ENCODE measurements around the gene PAM.
"Not testable (repeated sequence)": the region's sequence is repeated elsewhere in the genome, so short reads cannot be mapped to it uniquely, and the experiment has no call there.

PAM gene

DNA sequence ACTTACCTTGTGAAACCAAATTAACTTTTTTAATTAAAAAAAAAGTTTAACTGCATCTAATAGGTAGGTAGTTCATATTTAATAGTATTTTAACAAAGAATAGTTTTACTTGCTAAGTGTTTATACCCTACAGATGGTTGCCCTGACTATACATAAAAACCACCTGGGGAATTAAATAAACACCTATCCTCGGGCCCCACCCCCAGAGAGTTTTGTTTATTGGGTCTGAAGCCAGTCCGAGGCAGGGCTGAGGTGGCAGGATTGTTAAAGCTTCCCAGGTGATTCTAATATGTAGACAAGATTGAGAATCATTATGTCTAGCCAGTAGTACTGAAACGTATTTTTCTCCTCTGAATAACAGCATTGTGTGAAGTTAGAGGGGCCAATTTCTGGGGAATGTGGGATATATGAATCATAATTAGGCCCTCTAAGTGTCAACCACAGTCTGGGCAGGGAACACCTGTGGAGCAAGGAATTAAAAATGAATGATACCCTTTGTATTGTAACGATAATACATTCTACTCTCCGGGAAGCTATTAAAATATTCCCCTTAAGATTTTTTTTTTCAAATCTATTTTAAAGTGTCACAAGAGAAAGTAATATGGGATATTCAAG is 5.6 kb upstream of the PAM start:
- H3K4me3 ChIP-seq (ENCODE audit: low read length) = no peak overlapping the region
- DNase-seq (ENCODE audit: low read depth, low spot score) = no peak

DNA sequence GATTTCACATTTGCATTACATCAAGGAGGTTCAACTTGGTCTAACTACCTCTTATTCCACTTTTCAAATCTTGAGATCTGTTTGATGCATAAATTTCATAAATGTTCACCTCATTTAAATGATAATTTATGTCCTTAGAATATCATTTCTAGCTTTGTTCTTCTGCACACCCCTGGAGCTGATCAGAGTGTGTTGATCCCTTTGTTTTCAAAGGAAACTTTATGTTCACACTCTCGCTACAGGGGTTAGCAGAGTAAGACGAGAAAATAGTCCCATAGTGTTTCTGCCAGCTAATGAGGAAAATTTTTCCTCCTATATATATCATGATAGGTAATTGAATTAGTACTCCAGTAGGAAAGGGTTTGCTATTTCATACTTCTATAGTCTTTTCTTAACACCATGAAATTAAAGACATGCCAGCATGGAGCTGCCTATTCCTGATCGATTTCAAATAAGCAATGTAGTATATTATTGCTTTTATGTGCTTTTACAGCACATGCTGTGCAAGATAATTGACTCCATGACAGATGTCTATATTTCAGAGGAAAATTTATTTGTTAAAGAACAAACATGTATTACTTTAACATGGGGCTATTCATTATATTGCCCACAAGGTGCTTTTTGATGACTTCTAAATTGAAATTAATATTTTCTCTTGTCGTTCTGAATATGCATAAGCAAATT is 4.8 kb upstream of the PAM start:
- no peak overlapping the region for H3K4me3 ChIP-seq (ENCODE audit: low read length)
- no peak for DNase-seq (ENCODE audit: low read depth, low spot score)

DNA sequence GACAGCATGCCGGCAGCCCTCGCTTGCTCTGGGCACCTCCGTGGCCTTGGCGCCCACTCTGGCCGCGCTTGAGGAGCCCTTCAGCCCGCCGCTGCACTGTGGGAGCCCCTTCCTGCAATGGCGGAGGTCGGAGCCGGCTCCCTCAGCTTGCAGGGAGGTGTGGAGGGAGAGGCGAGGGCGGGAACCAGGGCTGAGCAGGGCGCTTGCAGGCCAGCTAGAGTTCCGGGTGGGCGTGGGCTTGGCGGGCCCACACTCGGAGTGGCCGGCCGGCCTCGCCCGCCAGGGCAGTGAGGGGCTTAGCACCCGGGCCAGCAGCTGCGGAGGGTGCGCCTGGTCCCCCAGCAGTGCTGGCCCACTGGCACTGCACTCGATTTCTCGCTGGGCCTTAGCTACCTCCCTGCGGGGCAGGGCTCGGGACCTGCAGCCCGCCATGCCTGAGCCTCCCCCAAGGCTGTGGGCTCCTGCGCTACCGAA is 3.2 kb upstream of the PAM start:
- DNase-seq (ENCODE audit: low read depth, low spot score); H3K4me3 ChIP-seq (ENCODE audit: low read length): not testable (repeated sequence)

DNA sequence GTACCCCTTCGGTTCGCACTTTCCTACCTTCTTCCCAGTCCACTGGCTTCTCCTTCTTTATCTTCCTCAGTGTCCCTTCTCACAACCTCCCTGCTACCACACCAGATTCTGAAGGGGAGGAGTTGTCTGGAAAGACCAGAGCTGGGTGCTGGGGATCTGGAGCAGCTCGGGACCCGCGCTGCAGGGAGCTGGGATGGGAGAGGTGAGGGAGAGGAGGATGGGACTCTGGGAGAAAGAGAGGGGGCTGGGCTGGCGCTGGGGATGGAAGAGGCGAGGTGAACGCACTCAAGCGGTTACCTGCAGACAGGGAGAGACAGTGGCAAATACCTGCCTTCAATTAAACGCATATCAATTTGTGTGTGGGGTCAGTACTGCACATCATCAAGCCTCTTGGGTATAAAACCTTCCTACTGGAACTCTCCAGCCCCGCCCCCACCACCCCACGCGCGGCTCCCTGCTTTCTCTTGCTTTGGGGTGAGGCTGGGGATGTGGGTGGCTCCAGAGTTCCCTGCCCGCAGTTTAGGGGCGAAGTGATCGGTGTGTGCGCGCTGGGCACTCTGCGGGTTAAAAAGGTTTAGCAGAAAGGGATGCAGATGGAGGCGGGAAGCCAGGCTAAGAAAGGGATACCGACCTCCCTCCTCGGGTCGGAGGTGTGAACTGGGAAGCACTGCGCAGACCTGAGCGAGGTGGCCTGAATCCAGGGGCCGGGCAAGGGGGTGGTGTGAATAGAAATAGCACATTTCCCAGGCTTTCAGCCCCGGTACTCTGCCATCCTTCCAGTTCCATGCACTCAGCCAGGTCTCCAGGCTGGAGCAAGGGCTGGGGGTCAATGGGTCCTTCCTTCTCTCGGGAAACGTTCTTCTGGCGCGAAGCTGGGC is 977 bp upstream of the PAM start:
- DNase-seq (ENCODE audit: low read depth, low spot score) = no peak
- peak overlapping the region; percentile 74 for H3K4me3 ChIP-seq (ENCODE audit: low read length)

DNA sequence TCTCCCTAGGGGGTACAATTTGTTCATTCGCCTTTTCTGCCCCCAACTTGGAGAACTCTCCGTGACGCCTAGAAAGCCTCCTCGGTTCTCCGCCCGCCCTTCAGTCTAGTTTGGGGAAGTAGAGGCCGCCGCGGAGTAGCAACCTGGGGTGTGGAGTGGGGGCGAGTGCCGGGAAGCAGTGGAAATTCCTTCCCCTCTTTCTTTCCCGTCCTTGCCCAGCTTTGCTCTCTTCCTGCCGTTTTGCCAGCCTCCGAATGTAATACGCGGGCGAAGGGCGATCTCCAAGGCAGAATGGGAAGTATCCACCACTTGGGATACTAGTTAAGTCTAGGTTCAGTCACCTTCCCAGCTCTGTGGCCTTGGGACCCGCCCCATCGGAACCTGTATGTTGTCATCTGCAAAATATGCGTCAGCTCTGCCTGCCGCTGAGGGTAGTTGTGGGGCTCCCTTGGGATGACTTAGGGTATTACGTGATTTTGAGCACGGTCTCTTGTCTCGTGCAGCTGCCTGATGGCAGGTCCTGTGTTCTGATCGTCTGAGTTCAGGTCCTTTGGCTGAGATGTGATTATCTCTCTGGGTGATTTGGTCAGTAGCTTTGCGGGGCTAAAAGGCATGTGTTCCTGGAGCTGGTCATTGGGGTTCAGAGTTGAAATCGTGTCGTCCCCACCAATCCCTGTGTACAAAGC is 724 bp downstream of the PAM start:
- peak overlapping the region; percentile 74 for H3K4me3 ChIP-seq (ENCODE audit: low read length)
- DNase-seq (ENCODE audit: low read depth, low spot score) = no peak

DNA sequence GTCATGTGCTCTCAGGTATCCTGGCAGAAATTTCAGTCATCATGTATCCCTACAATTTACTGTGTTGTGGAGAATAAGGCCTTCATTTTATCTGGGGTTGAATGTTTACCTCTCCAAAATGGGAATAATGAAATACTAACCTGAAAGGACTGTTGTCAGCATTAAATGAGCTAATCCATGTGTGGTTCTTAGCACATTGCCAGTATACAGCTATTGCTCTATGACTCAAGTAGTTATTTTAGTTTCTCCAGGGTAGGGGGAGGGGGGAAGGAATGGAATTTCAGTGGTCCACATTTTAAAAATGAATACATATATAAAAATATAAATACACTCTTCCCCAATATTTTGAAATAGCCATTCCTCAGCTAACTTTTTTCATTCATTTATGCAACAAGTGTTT is 3.5 kb downstream of the PAM start:
- H3K4me3 ChIP-seq (ENCODE audit: low read length) = no peak overlapping the region
- DNase-seq (ENCODE audit: low read depth, low spot score) = no peak

DNA sequence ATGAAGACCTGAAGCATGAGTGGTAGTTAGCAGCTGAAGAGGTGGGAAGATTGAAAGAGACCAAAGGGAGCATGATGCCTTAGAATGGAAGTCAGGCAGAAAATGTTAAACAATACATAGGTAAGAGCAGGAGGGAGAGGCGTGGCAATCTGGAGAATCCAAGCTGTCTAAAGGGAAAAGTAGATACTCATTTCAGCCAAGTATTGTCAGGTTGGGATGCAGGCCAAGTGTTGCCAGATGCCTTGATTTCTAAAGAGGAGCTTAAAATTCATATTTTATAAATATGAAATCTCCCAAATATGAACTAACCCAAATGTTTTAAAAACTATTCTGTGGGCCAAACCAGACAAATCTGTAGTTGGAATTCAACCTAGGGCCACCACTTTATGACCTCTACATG is 4.2 kb downstream of the PAM start:
- no peak for DNase-seq (ENCODE audit: low read depth, low spot score)

DNA sequence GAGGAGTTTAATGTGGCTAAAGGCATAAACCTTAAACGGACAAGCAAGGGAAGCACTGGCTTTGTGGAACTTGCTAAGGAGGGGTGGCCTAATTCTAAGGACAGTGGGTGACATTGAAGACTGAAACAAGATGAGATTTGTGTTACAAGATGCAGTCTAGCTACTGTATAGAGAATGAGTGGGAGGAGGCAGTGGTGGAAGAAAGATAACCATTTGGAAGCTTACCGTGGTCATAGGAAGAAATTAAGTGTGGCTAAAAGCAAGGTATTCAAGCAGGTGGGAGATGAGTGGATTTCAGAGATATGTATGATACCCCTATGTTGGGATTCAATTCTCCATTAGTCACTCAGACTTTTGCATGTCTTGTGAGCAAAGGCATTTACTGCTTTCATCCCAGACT is 4.6 kb downstream of the PAM start:
- no peak overlapping the region for H3K4me3 ChIP-seq (ENCODE audit: low read length)
- no peak for DNase-seq (ENCODE audit: low read depth, low spot score)

More for the DNA sequence above, 4.2 kb downstream of the PAM start:
- no peak overlapping the region for H3K4me3 ChIP-seq (ENCODE audit: low read length)

DNA sequence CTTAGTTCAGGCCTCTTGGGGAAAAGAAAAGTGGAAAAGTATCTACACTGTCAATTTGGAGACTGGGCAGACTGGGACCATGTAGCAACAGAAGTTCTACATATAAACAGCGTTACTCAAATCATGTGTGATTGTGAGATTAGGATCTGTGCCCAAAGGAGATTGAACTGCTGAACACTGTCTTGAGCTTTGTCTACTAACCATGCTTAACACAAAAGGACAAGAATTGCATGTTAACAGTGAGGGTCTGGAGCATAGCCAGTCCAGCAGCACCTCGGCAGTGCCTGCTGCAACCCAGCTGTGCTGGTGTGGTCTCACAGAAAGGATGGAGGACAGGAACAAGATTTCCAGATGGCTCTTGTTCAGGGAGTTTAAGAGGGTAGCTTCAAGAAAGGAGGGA is 5.7 kb downstream of the PAM start:
- no peak overlapping the region for H3K4me3 ChIP-seq (ENCODE audit: low read length)

DNA sequence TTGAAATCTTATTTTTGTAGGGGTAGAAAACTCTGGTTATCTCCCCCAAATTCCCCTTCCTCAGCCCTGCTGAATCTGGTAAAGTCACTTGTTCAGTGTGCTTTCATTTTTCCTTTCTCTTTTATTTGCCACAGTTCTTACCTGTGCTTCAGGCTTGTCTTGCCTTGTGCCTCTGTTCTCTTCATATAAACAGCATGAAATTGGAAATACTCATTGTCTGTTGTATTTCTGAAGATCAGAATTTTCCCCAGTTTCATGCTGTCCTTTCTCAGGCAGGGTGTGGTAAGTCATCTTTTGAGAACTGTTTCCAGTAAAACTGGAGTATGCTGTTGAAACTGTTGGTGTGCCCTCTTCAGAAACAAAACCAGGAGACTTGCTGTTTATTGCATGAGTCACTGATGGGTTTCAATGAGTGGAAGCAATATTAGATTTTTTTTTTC is 7.0 kb downstream of the PAM start:
- H3K4me3 ChIP-seq (ENCODE audit: low read length) = no peak overlapping the region

More for the DNA sequence above, 5.7 kb downstream of the PAM start:
- no peak for DNase-seq (ENCODE audit: low read depth, low spot score)

DNA sequence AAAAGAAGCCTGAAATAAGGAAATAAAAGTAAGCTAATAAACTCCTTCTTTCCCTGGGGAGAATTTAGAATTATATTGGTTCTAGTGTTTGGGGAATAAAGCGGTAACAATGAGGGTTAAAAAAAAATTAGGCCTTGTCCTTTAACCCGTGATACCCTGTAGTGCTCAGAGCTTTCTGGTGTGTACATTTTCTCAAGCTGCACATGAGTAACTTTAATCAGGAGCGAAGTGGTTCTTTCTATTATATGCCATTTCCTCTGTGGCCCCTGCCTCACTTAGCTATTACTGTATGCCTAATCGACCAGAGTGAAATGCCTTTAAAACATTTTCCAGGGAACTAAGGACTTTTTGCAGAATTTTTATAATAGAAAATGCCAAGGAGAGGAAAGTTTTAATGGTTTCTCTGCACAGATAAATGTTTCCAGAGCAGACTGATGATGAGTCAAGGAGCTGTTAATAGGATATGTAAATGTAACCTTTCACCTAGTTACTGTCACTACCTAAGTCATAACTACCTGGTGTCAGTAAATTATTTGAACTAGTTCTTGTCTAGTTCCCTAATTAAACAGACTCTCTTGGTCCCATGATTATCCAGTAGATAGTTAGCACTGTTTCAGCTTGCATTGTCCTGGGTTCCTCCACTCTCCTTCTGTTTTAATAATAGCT is 7.6 kb downstream of the PAM start:
- DNase-seq (ENCODE audit: low read depth, low spot score) = no peak
- H3K4me3 ChIP-seq (ENCODE audit: low read length) = no peak overlapping the region

More for the DNA sequence above, 7.0 kb downstream of the PAM start:
- no peak for DNase-seq (ENCODE audit: low read depth, low spot score)

DNA sequence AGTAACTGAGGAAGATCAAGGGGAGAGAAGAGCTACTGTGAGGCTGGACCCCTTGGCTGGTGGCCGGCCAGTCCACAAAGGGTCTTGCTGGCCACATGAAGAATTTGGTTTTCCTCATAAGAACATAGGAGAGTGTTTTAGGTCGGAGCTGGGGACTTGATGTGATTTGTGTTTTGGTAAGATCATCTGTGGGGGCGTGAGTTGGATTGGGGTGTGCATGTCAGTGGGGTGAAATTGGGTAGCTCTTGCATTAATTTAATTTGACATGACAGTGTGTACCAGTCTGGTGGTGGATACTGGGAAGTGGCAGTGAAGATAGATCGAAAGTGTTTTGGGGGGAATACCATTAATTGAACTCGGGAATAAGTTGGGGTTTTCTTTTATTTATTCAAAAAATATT is 8.6 kb downstream of the PAM start:
- no peak overlapping the region for H3K4me3 ChIP-seq (ENCODE audit: low read length)
- DNase-seq (ENCODE audit: low read depth, low spot score) = no peak

DNA sequence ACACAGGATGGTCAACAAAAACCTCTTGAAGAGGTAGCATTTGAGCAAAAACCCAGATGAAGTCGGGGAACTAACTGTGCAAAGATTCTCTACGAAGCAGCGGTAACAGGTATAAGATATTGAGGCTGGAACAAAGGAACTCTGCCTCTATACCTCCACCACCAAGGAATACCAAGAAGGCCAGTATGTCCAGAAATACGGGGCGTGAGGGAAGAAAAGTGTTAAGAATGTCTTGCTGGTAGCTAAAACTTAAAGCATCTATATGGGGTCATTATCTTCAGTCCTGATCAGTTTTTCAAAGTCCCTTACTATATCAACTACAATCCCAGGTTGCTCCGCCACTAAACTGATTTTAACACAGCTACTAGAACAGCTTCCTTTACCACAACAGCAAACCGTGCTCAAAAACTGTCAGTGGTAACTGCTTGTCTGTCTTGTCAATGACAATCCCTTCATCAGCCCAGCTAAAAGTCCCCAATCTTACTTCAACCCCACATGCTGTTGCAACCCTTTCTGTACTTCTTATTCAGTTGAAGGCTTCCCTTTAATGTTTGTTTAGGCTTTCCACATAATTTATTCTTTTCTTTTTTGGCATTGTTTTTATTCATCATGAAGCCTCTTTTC is 9.4 kb downstream of the PAM start:
- DNase-seq (ENCODE audit: low read depth, low spot score) = no peak

DNA sequence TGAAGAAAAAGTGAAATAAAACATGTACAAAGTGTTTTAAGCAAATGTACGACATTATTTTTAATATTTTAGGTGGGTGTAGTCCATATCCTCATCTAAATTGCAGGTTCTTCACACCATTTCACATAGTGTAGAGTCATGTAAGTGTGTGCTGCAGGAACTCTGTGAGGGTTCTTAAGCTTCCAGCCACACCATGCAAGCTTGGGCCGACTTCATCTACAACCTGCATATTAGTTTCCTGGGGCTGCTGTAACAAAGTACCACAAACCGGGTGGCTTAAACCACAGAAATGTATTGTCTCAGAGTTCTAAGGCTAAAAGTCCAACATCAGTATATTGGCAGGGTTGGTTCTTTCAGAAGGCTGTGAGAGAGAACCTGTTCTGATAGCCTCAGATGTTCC is 10.2 kb downstream of the PAM start:
- DNase-seq (ENCODE audit: low read depth, low spot score) = no peak
- H3K4me3 ChIP-seq (ENCODE audit: low read length) = no peak overlapping the region

More for the DNA sequence above, 9.4 kb downstream of the PAM start:
- H3K4me3 ChIP-seq (ENCODE audit: low read length) = no peak overlapping the region

DNA sequence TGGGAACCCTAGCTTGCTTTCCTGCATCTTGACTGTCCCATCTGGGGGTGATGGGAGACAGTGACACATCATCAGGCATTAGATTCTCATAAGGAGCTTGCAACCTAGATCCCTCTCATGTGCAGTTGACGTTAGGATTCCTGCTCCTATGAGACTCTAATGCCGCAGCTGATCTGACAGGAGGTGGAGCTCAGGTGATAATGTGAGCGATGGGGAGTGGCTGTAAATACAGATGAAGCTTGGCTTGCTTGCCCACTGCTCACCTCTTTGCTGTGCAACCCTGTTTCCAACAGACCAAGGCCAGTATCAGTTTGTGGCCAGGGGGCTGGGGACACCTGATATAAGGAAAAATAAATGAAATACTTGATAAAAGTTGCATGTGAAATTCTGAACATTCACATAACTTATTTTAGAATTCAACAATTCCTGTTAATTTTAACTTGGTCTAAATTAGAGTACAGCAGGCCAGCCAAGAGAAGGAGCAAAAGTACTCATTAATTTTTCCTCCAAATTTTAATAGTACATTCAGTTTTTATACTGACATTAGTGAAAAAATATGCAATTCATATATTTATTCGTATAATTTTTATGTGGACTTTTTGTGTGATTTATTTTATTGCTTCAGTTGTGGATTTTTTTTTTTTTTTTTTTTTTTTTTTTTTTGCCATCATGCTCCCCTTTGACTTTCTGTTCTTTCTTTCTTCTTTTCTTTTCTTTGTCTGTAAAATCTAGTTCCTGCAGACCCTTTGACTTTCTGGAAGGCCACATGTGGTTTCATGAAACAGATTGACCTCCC is 11.4 kb downstream of the PAM start:
- DNase-seq (ENCODE audit: low read depth, low spot score) = no peak
- H3K4me3 ChIP-seq (ENCODE audit: low read length) = no peak overlapping the region

DNA sequence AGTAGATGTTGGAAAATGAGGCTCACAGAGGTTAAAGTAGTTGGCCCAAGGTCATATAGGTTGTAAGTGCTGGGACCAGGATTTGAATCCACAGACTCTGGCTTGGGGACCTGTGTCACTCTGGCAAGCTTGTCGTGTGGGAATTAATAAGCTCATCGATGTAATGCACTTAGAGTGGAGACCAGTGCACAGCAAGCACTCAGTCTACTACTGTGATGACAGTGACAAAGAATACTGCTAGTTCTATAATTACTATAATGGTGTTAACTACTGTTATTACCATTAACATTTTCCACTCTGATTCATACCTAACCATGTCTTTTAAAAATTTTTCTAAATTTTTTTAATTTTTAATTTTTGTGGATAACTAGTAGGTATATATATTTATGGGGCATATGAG is 12.8 kb downstream of the PAM start:
- no peak for DNase-seq (ENCODE audit: low read depth, low spot score)
- no peak overlapping the region for H3K4me3 ChIP-seq (ENCODE audit: low read length)

DNA sequence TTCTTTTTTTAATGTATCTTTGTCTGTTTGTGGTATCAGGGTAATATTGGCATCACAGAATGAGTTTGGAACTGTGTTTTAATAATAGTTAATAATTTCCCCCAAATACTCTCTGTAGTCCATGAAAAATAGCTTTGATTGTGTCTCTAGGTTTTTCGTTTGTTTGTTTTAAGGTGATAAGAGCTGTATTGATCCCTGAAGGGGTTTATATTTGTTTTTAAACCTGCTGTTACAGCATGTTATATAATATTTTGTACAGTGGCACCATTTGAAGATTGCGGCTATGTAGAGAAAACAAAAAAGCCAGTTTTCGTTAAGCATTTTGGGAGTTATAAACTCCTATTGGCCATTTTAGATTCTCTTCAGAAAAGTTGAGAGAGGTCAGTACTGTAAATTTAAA is 15.7 kb downstream of the PAM start:
- no peak for DNase-seq (ENCODE audit: low read depth, low spot score)
- H3K4me3 ChIP-seq (ENCODE audit: low read length) = no peak overlapping the region

DNA sequence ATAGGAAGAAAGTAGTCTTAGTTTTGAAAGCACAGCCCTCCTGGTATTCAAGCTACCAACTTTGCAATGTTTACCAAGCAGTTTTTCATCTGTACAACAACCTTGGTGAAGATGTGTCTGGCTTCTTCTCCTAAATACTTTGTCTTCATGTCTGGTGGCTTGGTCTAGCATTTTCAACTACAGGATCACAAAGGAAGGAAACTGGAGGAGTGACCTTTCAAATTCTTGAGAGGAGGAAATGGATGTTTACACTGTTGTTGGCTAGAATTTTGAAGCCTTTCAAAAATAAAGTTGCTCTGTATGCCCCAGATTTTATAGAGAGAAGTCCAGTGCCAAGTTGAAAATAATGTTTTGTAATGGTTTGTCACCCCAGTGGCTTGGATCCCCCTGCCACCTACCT is 16.3 kb downstream of the PAM start:
- H3K4me3 ChIP-seq (ENCODE audit: low read length) = no peak overlapping the region
- no peak for DNase-seq (ENCODE audit: low read depth, low spot score)
